K562 (cell line): Measurements from ENCODE around the gene SEC24C. TPM values are rescaled to one million over a fixed set of nuclear protein-coding genes. Genes with fewer than 3 reads are reported as not detected.
"Not testable (repeated sequence)": the region's sequence is repeated elsewhere in the genome, so short reads cannot be mapped to it uniquely, and the experiment has no call there.

Source experiments
- ATAC-seq: fragments of 200-7000 bp; cut with Tn5 transposase; 3 replicates; pipeline ENCODE4 v1.9.1; 2020; ENCODE audit warnings: moderate library complexity
- BruUV-seq: library from RNA; stranded (reverse); fragments of 400-500 nt; replicated peaks from 2 replicates; lab custom pipeline; 2021; lab: Mats Ljungman, UMichigan
- CTCF ChIA-PET: fragments of 300-600 bp; formaldehyde crosslinking; extraction: SDS; loops from one replicate; lab custom pipeline; 2021; ENCODE audit warnings: low intra/inter-chr PET ratio; lab: Yijun Ruan, JAX
- POLR2A ChIA-PET: fragments of 300-600, 350-650 bp; sonication (Branson Sonifier 250); formaldehyde crosslinking; extraction: SDS; loops from one replicate; lab custom pipeline; 2021; ENCODE audit warnings: antibody characterized with exemption, inconsistent platforms; lab: Yijun Ruan, JAX
- DNase-seq, 4 experiments: peaks; one replicate each; pipeline versions ENCODE4 v3.0.0 to v3.0.0-alpha.2; 2011 to 2018; ENCODE audit warnings: low spot score in 3 of 4, mixed read lengths in 3 of 4; ENCODE audit errors: extremely low read depth in 1 of 4
- FAIRE-seq: peaks from 2 replicates; lab custom pipeline; 2011; peaks lifted over from hg19 to GRCh38; lab: Jason Lieb, UNC
- H2AFZ ChIP-seq: 2 replicates; pipeline ENCODE4 v1.6.0; 2011; ENCODE audit warnings: low read depth, low read length, control low read depth, inconsistent platforms
- H3K27ac ChIP-seq: fragments of 200-600 bp; 3 replicates; pipeline ENCODE4 v1.8.0; 2011; ENCODE audit warnings: low read depth, mild to moderate bottlenecking, control low read depth, inconsistent platforms, low read length, moderate library complexity, mixed read lengths; ENCODE audit errors: extremely low read depth
- H3K27me3 ChIP-seq, 2 experiments: fragments of 300-600 bp in 1 of 2; 2 replicates in 1 of 2; 3 replicates in 1 of 2; pipeline versions ENCODE4 v1.6.0 to v1.8.0; 2011; ENCODE audit warnings: inconsistent platforms in 2 of 2, low read length in 2 of 2, mild to moderate bottlenecking in 1 of 2, mixed read lengths in 1 of 2, moderate library complexity in 1 of 2; ENCODE audit not compliant: control insufficient read depth in 2 of 2, insufficient read depth in 2 of 2
- H3K36me3 ChIP-seq: fragments of 300-600 bp; 3 replicates; pipeline ENCODE4 v1.8.0; 2011; ENCODE audit warnings: mild to moderate bottlenecking, low read length, inconsistent platforms; ENCODE audit not compliant: control insufficient read depth, insufficient read depth
- H3K4me1 ChIP-seq, 2 experiments: fragments of 200-600 bp in 1 of 2; replicated peaks in 1 of 2; 2 replicates in 1 of 2; 3 replicates in 1 of 2; pipeline versions ENCODE4 v1.5.1 to v1.8.0; 2011; ENCODE audit warnings: inconsistent platforms in 2 of 2, low read length in 2 of 2, mild to moderate bottlenecking in 1 of 2, mixed read lengths in 1 of 2, moderate library complexity in 1 of 2; ENCODE audit not compliant: control insufficient read depth in 2 of 2, insufficient read depth in 2 of 2
- H3K4me2 ChIP-seq: 2 replicates; pipeline ENCODE4 v1.6.1; 2011; ENCODE audit warnings: low read length, control low read depth, inconsistent platforms, mixed read lengths; ENCODE audit not compliant: insufficient read depth
- H3K4me3 ChIP-seq: fragments of 200-600 bp; sonication (generic), shearing (Covaris generic); 2 replicates; pipeline ENCODE4 v1.5.1; 2016; ENCODE audit warnings: control low read depth, inconsistent platforms
- H3K79me2 ChIP-seq: fragments of 200-600 bp; 3 replicates; pipeline ENCODE4 v1.8.0; 2011; ENCODE audit warnings: low read length, inconsistent platforms; ENCODE audit not compliant: control insufficient read depth, insufficient read depth
- H3K9ac ChIP-seq, 2 experiments: 2 replicates each; pipeline versions ENCODE4 v1.6.0 to v1.6.1; 2011; ENCODE audit warnings: low read depth in 2 of 2, low read length in 2 of 2, control low read depth in 1 of 2, inconsistent platforms in 1 of 2, mild to moderate bottlenecking in 1 of 2, mixed read lengths in 1 of 2; ENCODE audit not compliant: insufficient read depth in 1 of 2
- H3K9me1 ChIP-seq: one replicate; pipeline ENCODE4 v1.6.0; 2011; ENCODE audit warnings: inconsistent platforms, mild to moderate bottlenecking, low read length, moderate library complexity; ENCODE audit not compliant: control insufficient read depth, insufficient read depth
- H3K9me3 ChIP-seq: replicated peaks from 2 replicates; pipeline ENCODE4 v1.5.1; 2011; ENCODE audit warnings: low read depth, low read length, inconsistent platforms; ENCODE audit not compliant: control insufficient read depth, insufficient read depth
- H4K20me1 ChIP-seq: replicated peaks from 2 replicates; pipeline ENCODE4 v1.6.1; 2011; ENCODE audit warnings: low read length, inconsistent platforms, mixed read lengths; ENCODE audit not compliant: control insufficient read depth, insufficient read depth
- ATF4 ChIP-seq: fragments of 450-650 bp; formaldehyde crosslinking; IDR thresholded peaks from 2 replicates; pipeline ENCODE4 v1.4.0; 2022; ENCODE audit warnings: mild to moderate bottlenecking, moderate library complexity
- KDM4B ChIP-seq, 2 experiments: fragments of 450-650 bp in 1 of 2; sonication (generic) in 1 of 2; IDR thresholded peaks; 2 replicates each; pipeline ENCODE4 v1.6.1; 2016 to 2017; ENCODE audit warnings: borderline replicate concordance in 2 of 2, antibody characterized with exemption in 1 of 2, low read depth in 1 of 2, mild to moderate bottlenecking in 1 of 2
- NCOA1 ChIP-seq: fragments of 450-650 bp; IDR thresholded peaks from 2 replicates; pipeline ENCODE4 v1.6.1; 2016; ENCODE audit warnings: low read depth
- NEUROD1 ChIP-seq: fragments of 150-350 bp; IDR thresholded peaks from 2 replicates; pipeline ENCODE4 v1.6.1; 2014; ENCODE audit warnings: borderline replicate concordance, low read length, low read depth; ENCODE audit not compliant: partially characterized antibody
- RBM14 ChIP-seq: fragments of 200-400 bp; formaldehyde crosslinking; IDR thresholded peaks from 2 replicates; pipeline ENCODE4 v1.6.1; 2018; ENCODE audit warnings: low read depth, mild to moderate bottlenecking, low read length, moderate library complexity, borderline replicate concordance; ENCODE audit not compliant: insufficient read depth
- SMAD3 ChIP-seq: fragments of 450-650 bp; formaldehyde crosslinking; conservative IDR thresholded peaks from 2 replicates; pipeline ENCODE4 v1.4.0; 2020; ENCODE audit warnings: mild to moderate bottlenecking
- ZNF57 ChIP-seq: fragments of 450-650 bp; formaldehyde crosslinking; IDR thresholded peaks from 2 replicates; pipeline ENCODE4 v1.4.0; 2020; ENCODE audit warnings: mild to moderate bottlenecking, moderate library complexity
- ZNF583 ChIP-seq: fragments of 250-450 bp; sonication (Bioruptor Pico); IDR thresholded peaks from 2 replicates; pipeline ENCODE4 v1.4.0; 2020
- in situ Hi-C: fragments of 300-500 bp; cut with MboI; formaldehyde crosslinking; loops from 4 replicates; pipeline ENCODE4 v1.15.0; 2018; ENCODE audit warnings: inconsistent platforms, mixed read lengths
- intact Hi-C: fragments of 100-400 bp; cut with micrococcal nuclease; formaldehyde crosslinking; loops from 2 replicates; pipeline ENCODE4 v1.14.2; 2022
- polyA plus RNA-seq, 8 experiments: library from polyadenylated mRNA; depleted of rRNA in 4 of 8; stranded (reverse) in 5 of 8; unstranded in 3 of 8; fragments of >200 nt; fragmentation: Nextera tagmentation in 2 of 8; fragmentation: Illumina TruSeq in 1 of 8; extraction: Ambion mirVana in 2 of 8; extraction: Trizol in 1 of 8; gene quantifications; 2 replicates each; pipeline versions ENCODE4 v1.2.1 to v1.2.3, GENCODE V29; 2011 to 2014; ENCODE audit warnings: inconsistent platforms in 1 of 8, missing spikeins in 1 of 8
- total RNA-seq, 7 experiments: library from RNA; depleted of rRNA in 6 of 7; stranded (reverse); fragments of >200 nt in 6 of 7; fragmentation: Illumina TruSeq in 2 of 7; extraction: Trizol in 2 of 7; gene quantifications; 2 replicates each; pipeline versions ENCODE4 v1.2.1 to v1.2.3, GENCODE V29; 2011 to 2021; ENCODE audit warnings: low replicate concordance in 1 of 7

Gene SEC24C
- total and polyA plus RNA-seq, 9 of the 15 experiments (the other 6 are each of a cell fraction or from before 2014, with no cell fraction given) = 19.0 to 115 (median 70.5) TPM

- TF ChIP-seq SMAD3 = peak; percentile 90
- peak; percentile 80 for TF ChIP-seq ATF4 (CRISPR knock-in tag)
- TF ChIP-seq ZNF583 (CRISPR knock-in tag) = peak; percentile 84
- no peak for TF ChIP-seq ZNF57 (CRISPR knock-in tag)
- TF ChIP-seq RBM14 = no peak
- peak; percentile 91 for TF ChIP-seq NCOA1
- peak in 1 of 2 experiments; percentile 95; a peak in 2 of 4 replicates for TF ChIP-seq KDM4B (IDR thresholded peaks at IDR 0.05; ENCODE audit: borderline replicate concordance in 2 of 2, low read depth in 1 of 2)
- peak; percentile 77 for TF ChIP-seq NEUROD1
- TF ChIP-seq, all 486 proteins: peak for 219
Measured at GRCh38 chr10:73743905-73744663, at the start of gene SEC24C (continued).

- H3K9me1 ChIP-seq, intact Hi-C loops, ATAC-seq, H3K4me2 ChIP-seq, FAIRE-seq, H3K4me3 ChIP-seq, H2AFZ ChIP-seq, H3K27me3 ChIP-seq, H3K27ac ChIP-seq, H3K36me3 ChIP-seq, H3K4me1 ChIP-seq, BruUV-seq, H3K9ac ChIP-seq, H3K79me2 ChIP-seq, H4K20me1 ChIP-seq, H3K9me3 ChIP-seq, in situ Hi-C loops, CTCF ChIA-PET, DNase-seq: not testable (repeated sequence)
- POLR2A ChIA-PET = interaction anchor here (0.6 kb wide), 1 partner anchor 264 kb away, joined by 4 read pairs; no protein-coding TSS in a partner anchor
Measured at GRCh38 chr10:73695302-73695701, 48.9 kb upstream of the SEC24C start.
